Measurements from ENCODE around the gene PRRG3.

Gene PRRG3

DNA sequence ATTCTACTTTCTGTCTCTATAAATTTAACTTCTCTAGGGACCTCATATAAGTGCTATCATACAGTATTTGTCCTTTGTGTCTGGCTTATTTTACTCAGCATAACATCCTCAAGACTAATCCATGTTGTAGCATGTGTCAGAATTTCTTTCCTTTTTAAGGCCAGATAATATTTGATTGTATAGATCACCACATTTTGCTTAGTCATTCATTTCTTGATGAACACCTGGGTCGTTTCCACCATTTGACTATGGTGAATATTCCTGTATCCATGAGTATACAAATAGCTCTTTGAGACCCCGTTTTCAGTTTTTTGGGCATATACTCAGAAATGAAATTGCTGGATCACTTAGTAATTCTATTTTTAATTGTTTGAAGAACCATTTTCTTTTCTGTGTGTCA lies 51.2 kb downstream of the PRRG3 start:
- no peak for DNase-seq

DNA sequence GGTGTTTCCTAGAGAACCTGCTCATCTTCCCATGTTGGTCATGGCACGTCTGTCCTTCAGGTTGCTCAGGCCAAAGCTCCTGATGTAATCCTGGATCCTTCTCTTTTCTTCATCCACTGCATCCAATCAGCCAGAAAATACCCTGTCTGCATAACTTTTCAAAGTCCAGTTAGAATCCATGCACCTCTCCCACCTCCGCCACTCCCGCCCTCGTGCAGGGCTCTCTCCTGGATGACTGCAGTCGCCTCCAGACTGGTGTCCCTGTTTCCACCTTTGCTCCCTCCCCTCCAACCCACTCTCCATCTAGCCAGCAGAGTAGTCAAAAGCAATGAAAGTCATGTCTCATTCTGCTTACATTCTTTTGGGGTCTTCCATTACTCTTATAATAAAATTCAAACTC lies 55.3 kb downstream of the PRRG3 start:
- DNase-seq = no peak

DNA sequence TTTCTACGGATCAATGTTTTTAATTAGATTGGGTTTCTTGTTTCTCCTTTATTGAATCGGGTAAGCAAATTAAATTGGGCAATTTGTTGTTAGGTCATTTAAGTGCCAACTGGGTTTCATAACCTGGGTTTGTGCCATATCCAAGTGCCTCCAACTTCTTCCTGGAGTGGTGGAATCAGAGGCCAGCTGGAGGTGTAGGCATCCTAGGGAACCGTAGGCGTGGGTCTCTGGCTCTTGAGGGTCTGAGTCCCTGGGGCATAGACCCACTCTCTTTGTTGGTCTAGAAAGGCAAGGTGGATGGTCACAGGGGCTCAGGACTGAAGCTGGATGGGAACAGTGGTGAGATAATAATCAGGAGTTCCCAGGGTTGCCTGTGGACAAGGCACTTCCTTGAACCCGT lies 57.6 kb downstream of the PRRG3 start:
- no peak for DNase-seq

DNA sequence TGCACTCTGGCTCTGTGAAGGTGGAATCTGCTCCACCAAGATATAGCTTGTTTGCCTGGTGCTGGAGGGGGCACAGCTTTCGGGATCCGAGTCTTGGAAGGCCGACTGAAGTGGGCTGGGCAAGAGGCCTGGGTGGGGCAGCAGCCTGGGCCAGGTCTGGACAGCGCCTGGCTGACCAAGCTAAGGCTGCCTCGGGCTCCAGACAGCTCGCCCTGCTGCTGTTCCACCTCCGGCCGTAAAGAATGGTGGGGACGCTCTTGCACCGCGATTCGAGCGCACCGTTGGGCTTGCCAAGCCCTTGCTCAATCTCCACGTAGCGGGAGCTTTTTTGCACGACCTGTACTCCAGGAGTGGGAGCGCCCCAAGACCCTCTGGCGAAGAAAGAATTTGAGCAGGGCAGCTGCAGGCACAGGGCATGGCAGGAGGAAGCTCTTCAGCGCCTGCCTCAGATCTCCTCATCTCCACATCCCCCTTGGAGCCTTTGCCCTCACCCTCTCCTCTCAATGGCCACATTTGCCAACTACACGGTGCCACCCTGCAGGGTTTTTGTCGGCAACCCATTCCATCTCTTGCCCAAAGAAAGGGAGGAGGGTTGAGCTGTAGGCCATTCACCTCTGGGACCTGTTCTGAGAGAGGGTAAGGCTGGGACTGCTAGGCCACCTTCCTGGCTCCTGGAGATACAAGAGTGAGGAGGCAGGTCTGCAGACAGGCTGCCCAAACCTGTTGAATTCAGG lies 58.2 kb downstream of the PRRG3 start:
- DNase-seq = peak; percentile 39

DNA sequence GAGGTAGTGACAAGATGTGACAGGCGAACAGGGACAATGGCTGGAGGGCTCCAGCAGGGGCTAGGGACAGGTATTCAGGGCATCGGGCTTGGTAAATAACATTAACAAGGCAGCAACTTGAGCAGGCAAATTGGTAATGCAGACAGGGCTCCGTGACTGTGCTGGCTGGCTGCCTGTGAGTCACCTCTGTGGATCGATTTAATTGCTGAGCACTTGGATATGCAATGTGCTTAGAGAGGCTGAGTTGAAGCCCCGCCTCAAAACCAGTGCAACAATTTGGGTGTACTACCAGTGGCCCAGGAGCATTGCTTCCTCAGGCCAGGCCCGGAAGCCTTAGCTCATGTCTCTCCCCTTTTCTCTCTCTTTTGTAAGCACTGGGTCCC lies 58.8 kb downstream of the PRRG3 start:
- DNase-seq = peak; percentile 3

DNA sequence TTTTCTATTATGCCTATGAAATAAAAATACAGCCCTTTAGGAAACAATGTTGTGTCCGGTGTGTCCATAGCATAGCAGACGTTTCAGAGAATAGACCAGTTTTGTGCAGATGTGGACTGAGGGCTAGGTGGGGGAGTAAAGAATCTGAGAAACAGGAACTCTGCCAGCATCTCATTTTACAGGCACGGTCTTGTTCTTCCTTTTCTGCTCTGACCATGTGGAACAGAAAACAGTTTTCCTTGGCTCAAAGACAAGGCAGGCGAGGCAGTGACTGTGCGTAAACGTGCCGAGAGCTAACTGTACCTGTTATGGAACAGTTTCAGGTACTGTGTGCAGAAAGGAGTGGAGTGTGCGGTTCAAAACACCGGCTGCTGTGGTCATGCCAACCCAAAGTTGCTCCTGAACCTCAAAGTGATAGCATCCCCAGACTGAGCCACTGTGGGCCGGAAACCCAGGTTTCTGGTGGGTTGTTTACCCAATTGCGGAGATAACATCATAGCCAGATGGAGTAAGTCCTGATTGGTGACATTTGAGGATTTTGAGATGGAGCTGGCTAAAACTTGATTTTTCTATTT lies 59.5 kb downstream of the PRRG3 start:
- no peak for DNase-seq

Measured in NCI-H1436 (cell line).